Cardiac septum (tissue), 1 donor: ENCODE results near the gene DLGAP5. TPM values are rescaled to one million over a fixed set of nuclear protein-coding genes. Genes with fewer than 3 reads are reported as not detected.

Experiments used
- DNase-seq: peaks from one replicate; pipeline ENCODE4 v3.0.0-alpha.2; 2020; ENCODE audit warnings: low spot score
- intact Hi-C: fragments of 100-400 bp; cut with DNase I; formaldehyde crosslinking; loops from one replicate; pipeline ENCODE4 v1.14.0; 2022
- total RNA-seq: library from RNA; stranded (reverse); fragmentation: NEBNext Ultra II Directional; extraction: Animal tissue kit (Norgen Biotek cat#: 25700); gene quantifications from one replicate; pipeline ENCODE4 v1.2.1, GENCODE V29; 2021
- donor health status: DM: no; HTN: no; CAD: no.

DLGAP5 gene
- total RNA-seq, 1 donor from 2014 or later = 0.08 TPM

GRCh38 chr14:55190906-55191202, 531 bp downstream of the DLGAP5 start:
- DNase-seq = no peak
- intact Hi-C loops = no loop called here

GRCh38 chr14:55188686-55189295, 2.6 kb downstream of the DLGAP5 start:
- intact Hi-C loops = no loop called here
- no peak for DNase-seq

- no peak for DNase-seq
- intact Hi-C loops = no loop called here
Measured at GRCh38 chr14:55180434-55180833, 11.0 kb downstream of the DLGAP5 start.

- DNase-seq = no peak
- intact Hi-C loops = no loop called here
Measured at GRCh38 chr14:55180006-55180405, 11.4 kb downstream of the DLGAP5 start.

- DNase-seq = no peak
- intact Hi-C loops = no loop called here
Measured at GRCh38 chr14:55170526-55170925, 20.9 kb downstream of the DLGAP5 start.

GRCh38 chr14:55160989-55161388, 30.4 kb downstream of the DLGAP5 start:
- intact Hi-C loops = loop anchor here (1.0 kb wide), 1 partner anchor 72 kb away; no protein-coding TSS in a partner anchor
- DNase-seq = no peak

- DNase-seq = no peak
- intact Hi-C loops = no loop called here
Measured at GRCh38 chr14:55158412-55158811, 33.0 kb downstream of the DLGAP5 start.

GRCh38 chr14:55157080-55157479, 34.3 kb downstream of the DLGAP5 start:
- no peak for DNase-seq
- intact Hi-C loops = no loop called here

- no peak for DNase-seq
- intact Hi-C loops = no loop called here
Measured at GRCh38 chr14:55153951-55154350, 37.4 kb downstream of the DLGAP5 start.

- DNase-seq = no peak
- intact Hi-C loops = no loop called here
Measured at GRCh38 chr14:55152052-55152753, 39.2 kb downstream of the DLGAP5 start.

- no peak for DNase-seq
- intact Hi-C loops = no loop called here
Measured at GRCh38 chr14:55151601-55152000, 39.8 kb downstream of the DLGAP5 start.

- intact Hi-C loops = no loop called here
- no peak for DNase-seq
Measured at GRCh38 chr14:55146425-55146824, 45.0 kb downstream of the DLGAP5 start.

- no peak for DNase-seq
- intact Hi-C loops = no loop called here
Measured at GRCh38 chr14:55142466-55142865, 48.9 kb downstream of the DLGAP5 start.

GRCh38 chr14:55141825-55142224, 49.6 kb downstream of the DLGAP5 start:
- no peak for DNase-seq
- intact Hi-C loops = no loop called here

- no peak for DNase-seq
- intact Hi-C loops = loop anchor here (5.0 kb wide), 2 partner anchors 38 to 88 kb away; partner anchors contain the start of gene MAPK1IP1L
Measured at GRCh38 chr14:55139696-55140509, 51.5 kb downstream of the DLGAP5 start.

- no peak for DNase-seq
- intact Hi-C loops = loop anchor here (5.0 kb wide), 2 partner anchors 37 to 87 kb away; partner anchors contain the start of gene MAPK1IP1L
Measured at GRCh38 chr14:55139141-55139540, 52.2 kb downstream of the DLGAP5 start.

GRCh38 chr14:55138091-55138490, 53.3 kb downstream of the DLGAP5 start:
- intact Hi-C loops = loop anchor here (5.0 kb wide), 2 partner anchors 36 to 86 kb away; partner anchors contain the start of gene MAPK1IP1L
- DNase-seq = no peak

- DNase-seq = peak; percentile 90
- intact Hi-C loops = loop anchor here (5.0 kb wide), 2 partner anchors 35 to 85 kb away; partner anchors contain the start of gene MAPK1IP1L
Measured at GRCh38 chr14:55136885-55137786, 54.2 kb downstream of the DLGAP5 start.

GRCh38 chr14:55136241-55136640, 55.1 kb downstream of the DLGAP5 start:
- intact Hi-C loops = loop anchor here (5.0 kb wide), 2 partner anchors 34 to 84 kb away; partner anchors contain the start of gene MAPK1IP1L
- no peak for DNase-seq
